H9 (cell line): Measurements from ENCODE around the gene PTPRJ. TPM values are rescaled to one million over a fixed set of nuclear protein-coding genes. Genes with fewer than 3 reads are reported as not detected.

Experiments used
- DNase-seq: peaks from one replicate; pipeline ENCODE4 v3.0.0-alpha.2; 2017
- H2AFZ ChIP-seq: one replicate; pipeline ENCODE4 v1.6.1; 2013; ENCODE audit warnings: mild to moderate bottlenecking, low read length, control low read depth, moderate library complexity
- H2AK5ac ChIP-seq: 2 replicates; pipeline ENCODE4 v1.6.1; 2013; ENCODE audit warnings: low read length, control low read depth, mixed read lengths; ENCODE audit not compliant: insufficient read length
- H2BK120ac ChIP-seq: one replicate; pipeline ENCODE4 v1.6.1; 2013; ENCODE audit warnings: low read depth, mild to moderate bottlenecking, low read length, control low read depth, inconsistent platforms; ENCODE audit not compliant: poor library complexity, severe bottlenecking
- H2BK12ac ChIP-seq: 2 replicates; pipeline ENCODE4 v1.6.1; 2013; ENCODE audit warnings: low read length, control low read depth, mixed read lengths, low read depth; ENCODE audit not compliant: insufficient read length
- H2BK15ac ChIP-seq: 2 replicates; pipeline ENCODE4 v1.6.1; 2013; ENCODE audit warnings: low read depth, low read length, control low read depth
- H2BK20ac ChIP-seq: one replicate; pipeline ENCODE4 v1.6.1; 2013; ENCODE audit warnings: low read depth, mild to moderate bottlenecking, low read length, control low read depth, inconsistent platforms; ENCODE audit not compliant: poor library complexity, severe bottlenecking
- H2BK5ac ChIP-seq: 2 replicates; pipeline ENCODE4 v1.6.1; 2013; ENCODE audit warnings: low read length, control low read depth, mixed read lengths; ENCODE audit not compliant: insufficient read length
- H3K14ac ChIP-seq: 2 replicates; pipeline ENCODE4 v1.6.1; 2013; ENCODE audit warnings: low read length, control low read depth; ENCODE audit not compliant: insufficient read depth
- H3K18ac ChIP-seq: 2 replicates; pipeline ENCODE4 v1.6.1; 2013; ENCODE audit warnings: low read depth, mild to moderate bottlenecking, mixed read lengths, low read length, control low read depth; ENCODE audit not compliant: insufficient read length
- H3K23ac ChIP-seq: 2 replicates; pipeline ENCODE4 v1.6.1; 2013; ENCODE audit warnings: low read length, control low read depth, mixed read lengths, low read depth; ENCODE audit not compliant: insufficient read length
- H3K23me2 ChIP-seq: 2 replicates; pipeline ENCODE4 v1.6.1; 2013; ENCODE audit warnings: low read depth, mild to moderate bottlenecking, mixed read lengths, low read length, control low read depth; ENCODE audit not compliant: insufficient read length, poor library complexity, severe bottlenecking
- H3K27ac ChIP-seq: 2 replicates; pipeline ENCODE4 v1.5.1; 2013; ENCODE audit warnings: low read length, control low read depth, mixed read lengths, low read depth; ENCODE audit not compliant: insufficient read length
- H3K27me3 ChIP-seq: 2 replicates; pipeline ENCODE4 v1.6.1; 2013; ENCODE audit warnings: low read length, control low read depth, inconsistent platforms; ENCODE audit not compliant: insufficient read depth
- H3K4ac ChIP-seq: 2 replicates; pipeline ENCODE4 v1.6.1; 2013; ENCODE audit warnings: low read depth, mild to moderate bottlenecking, control low read depth, inconsistent platforms, low read length, moderate library complexity
- H3K4me1 ChIP-seq: 2 replicates; pipeline ENCODE4 v1.6.1; 2013; ENCODE audit warnings: low read length, control low read depth, inconsistent platforms; ENCODE audit not compliant: insufficient read depth
- H3K4me2 ChIP-seq: 2 replicates; pipeline ENCODE4 v1.6.1; 2013; ENCODE audit warnings: low read length, control low read depth, mixed read lengths; ENCODE audit not compliant: insufficient read length, insufficient read depth
- H3K56ac ChIP-seq: 2 replicates; pipeline ENCODE4 v1.6.1; 2013; ENCODE audit warnings: low read depth, mild to moderate bottlenecking, mixed read lengths, low read length, control low read depth; ENCODE audit not compliant: insufficient read length
- H3K79me1 ChIP-seq: 2 replicates; pipeline ENCODE4 v1.6.1; 2013; ENCODE audit warnings: low read depth, mild to moderate bottlenecking, moderate library complexity, low read length, control low read depth, inconsistent platforms; ENCODE audit not compliant: insufficient read depth, poor library complexity, severe bottlenecking
- H3K79me2 ChIP-seq: 2 replicates; pipeline ENCODE4 v1.6.1; 2013; ENCODE audit warnings: low read length, control low read depth, inconsistent platforms; ENCODE audit not compliant: insufficient read depth
- H3K9ac ChIP-seq: 2 replicates; pipeline ENCODE4 v1.6.1; 2013; ENCODE audit warnings: low read length, control low read depth, mixed read lengths; ENCODE audit not compliant: insufficient read length; ENCODE audit errors: extremely low read depth
- H3K9me3 ChIP-seq: one replicate; pipeline ENCODE4 v1.6.1; 2013; ENCODE audit warnings: low read depth, low read length, inconsistent platforms; ENCODE audit not compliant: control insufficient read depth
- H3T11ph ChIP-seq: one replicate; pipeline ENCODE4 v1.6.1; 2013; ENCODE audit warnings: mild to moderate bottlenecking, low read length, control low read depth, inconsistent platforms
- H4K20me1 ChIP-seq: one replicate; pipeline ENCODE4 v1.6.1; 2013; ENCODE audit not compliant: control insufficient read depth, insufficient read length, insufficient read depth
- H4K5ac ChIP-seq: 2 replicates; pipeline ENCODE4 v1.6.1; 2013; ENCODE audit warnings: low read depth, mild to moderate bottlenecking, mixed read lengths, low read length, control low read depth; ENCODE audit not compliant: insufficient read length
- H4K8ac ChIP-seq: replicated peaks from 2 replicates; pipeline ENCODE4 v1.6.1; 2013; ENCODE audit warnings: low read length, control low read depth, mixed read lengths, low read depth; ENCODE audit not compliant: insufficient read length
- H4K91ac ChIP-seq: 2 replicates; pipeline ENCODE4 v1.6.1; 2013; ENCODE audit warnings: low read depth, mild to moderate bottlenecking, moderate library complexity, mixed read lengths, low read length, control low read depth; ENCODE audit not compliant: insufficient read length
- H3K27ac Mint-ChIP-seq, 3 experiments: 2 replicates in 2 of 3; 3 replicates in 1 of 3; pipeline ENCODE4 v1.8.0; 2020 to 2021; ENCODE audit warnings: mixed read lengths in 3 of 3, mild to moderate bottlenecking in 1 of 3, moderate library complexity in 1 of 3
- H3K27me3 Mint-ChIP-seq: 2 replicates; pipeline ENCODE4 v1.8.0; 2021; ENCODE audit warnings: low read depth, mild to moderate bottlenecking, moderate library complexity, mixed read lengths
- H3K36me3 Mint-ChIP-seq, 3 experiments: 2 replicates in 2 of 3; 3 replicates in 1 of 3; pipeline ENCODE4 v1.8.0; 2020 to 2021; ENCODE audit warnings: low read depth in 3 of 3, mixed read lengths in 3 of 3; ENCODE audit not compliant: insufficient read depth in 1 of 3
- H3K4me1 Mint-ChIP-seq, 2 experiments: 2 replicates each; pipeline ENCODE4 v1.8.0; 2020; ENCODE audit warnings: mixed read lengths in 2 of 2
- H3K4me3 Mint-ChIP-seq, 2 experiments: 2 replicates in 1 of 2; 3 replicates in 1 of 2; pipeline ENCODE4 v1.8.0; 2020 to 2021; ENCODE audit warnings: mild to moderate bottlenecking in 2 of 2, mixed read lengths in 2 of 2, moderate library complexity in 1 of 2
- H3K9me3 Mint-ChIP-seq, 2 experiments: 2 replicates in 1 of 2; 3 replicates in 1 of 2; pipeline ENCODE4 v1.8.0; 2020; ENCODE audit warnings: mild to moderate bottlenecking in 2 of 2, mixed read lengths in 2 of 2, moderate library complexity in 1 of 2
- CTCF ChIP-seq: fragments of 200-600 bp; sonication (generic); conservative IDR thresholded peaks from 3 replicates; pipeline ENCODE4 v1.8.0; 2021; ENCODE audit warnings: antibody characterized with exemption, mild to moderate bottlenecking
- WGBS: extraction: QIAGEN DNeasy Blood & Tissue Kit; methylation state at CpG from one replicate; pipeline ENCODE4 v1.1.7; 2013; ENCODE audit warnings: missing lambda C conversion rate, low lambda C conversion rate, mixed read lengths; ENCODE audit not compliant: insufficient read length; ENCODE audit errors: extremely low coverage; 5-methylcytosine and 5-hydroxymethylcytosine counted together
- total RNA-seq: library from RNA; stranded (reverse); gene quantifications from 2 replicates; pipeline ENCODE4 v1.2.1, GENCODE V29; 2021

The PTPRJ gene
- total RNA-seq, 1 experiment from 2014 or later, result 10.6 TPM

GRCh38 chr11:47976931-47977330, 3.4 kb upstream of the PTPRJ start:
- H3K79me1 ChIP-seq, result no peaks in the 10 kb centered on the region
- no peak overlapping the region for H3K18ac ChIP-seq
- WGBS, result no CpG with 5 or more reads among the region's 2 CpGs
- H3T11ph ChIP-seq, result no peak overlapping the region
- no peak for DNase-seq
- H3K27ac ChIP-seq, result no peak overlapping the region
- no peak for TF ChIP-seq CTCF
- H2BK12ac ChIP-seq, result no peak overlapping the region
- H3K4me1 ChIP-seq, result peaks cover 4% of the 10 kb centered on the region; the same call in 1 of the 2 replicates
- no peak overlapping the region for H4K5ac ChIP-seq
- no peaks in the 10 kb centered on the region for H3K9me3 ChIP-seq
- H3K4me2 ChIP-seq, result no peak overlapping the region
- peaks cover 17% of the 10 kb centered on the region for H3K27me3 Mint-ChIP-seq
- H3K14ac ChIP-seq, result no peak overlapping the region
- no peak overlapping the region for H2BK5ac ChIP-seq
- no peak overlapping the region for H3K4ac ChIP-seq
- H2BK20ac ChIP-seq, result no peak overlapping the region
- no peak overlapping the region for H3K4me3 Mint-ChIP-seq
- H3K4me1 Mint-ChIP-seq, result peaks cover 26 to 39% of the 10 kb centered on the region in 2 experiments
- H3K27ac Mint-ChIP-seq, result no peak overlapping the region
- 0 out of 2 replicates have a peak, but pooled peaks cover 2% of the 10 kb centered on the region for H3K79me2 ChIP-seq
- no peak overlapping the region for H3K56ac ChIP-seq
- no peak overlapping the region for H2BK120ac ChIP-seq
- H3K27me3 ChIP-seq, result no peaks in the 10 kb centered on the region
- H2AK5ac ChIP-seq, result no peak overlapping the region
- H4K20me1 ChIP-seq, result no peaks in the 10 kb centered on the region
- no peak overlapping the region for H2BK15ac ChIP-seq
- no peaks in the 10 kb centered on the region; a peak in 1 of 5 replicates for H3K9me3 Mint-ChIP-seq
- no peaks in the 10 kb centered on the region for H3K36me3 Mint-ChIP-seq
- no peak overlapping the region for H4K8ac ChIP-seq
- H3K23ac ChIP-seq, result no peak overlapping the region
- H2AFZ ChIP-seq, result no peak overlapping the region
- H3K23me2 ChIP-seq, result peaks cover 11% of the 10 kb centered on the region
- no peak overlapping the region for H4K91ac ChIP-seq
- no peak overlapping the region for H3K9ac ChIP-seq
